Neural progenitor cell (in vitro differentiated cells): Measurements from ENCODE around the gene PITPNC1.

Experiments used
- CTCF ChIP-seq: fragments of 200-600 bp; sonication (generic); IDR thresholded peaks from 2 replicates; pipeline ENCODE4 v1.5.1; 2017; ENCODE audit warnings: antibody characterized with exemption, mild to moderate bottlenecking
- EZH2 ChIP-seq: fragments of 200-600 bp; sonication (generic); IDR thresholded peaks from 2 replicates; pipeline ENCODE4 v1.6.1; 2017; ENCODE audit warnings: antibody characterized with exemption, mild to moderate bottlenecking, moderate library complexity
- EZH2phosphoT487 ChIP-seq: fragments of 200-600 bp; sonication (generic); IDR thresholded peaks from 2 replicates; pipeline ENCODE4 v1.6.1; 2017; ENCODE audit warnings: antibody characterized with exemption

DNA sequence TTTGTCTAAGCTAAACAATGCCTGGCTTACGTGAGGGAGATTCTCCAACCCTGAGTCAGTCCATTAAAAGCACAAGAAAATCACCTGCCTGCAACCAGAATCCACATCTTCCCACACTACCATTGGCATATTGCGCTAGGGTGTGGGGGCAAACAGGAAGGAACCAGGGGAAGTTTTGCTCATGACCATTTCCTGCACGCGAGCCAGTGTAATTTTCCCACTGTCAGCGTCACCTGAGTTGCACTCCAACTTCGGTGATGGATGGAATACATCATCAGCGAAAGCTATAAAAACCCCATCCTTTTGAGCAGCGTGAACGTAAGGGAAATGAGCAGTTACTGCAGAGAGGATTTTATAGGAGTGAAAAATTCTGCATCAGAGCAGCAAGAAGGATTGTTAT is 172.7 kb downstream of the PITPNC1 start:
- TF ChIP-seq EZH2 = no peak
- no peak for TF ChIP-seq CTCF
- no peak for TF ChIP-seq EZH2phosphoT487
